ENCODE results near the gene GABBR2. TPM values are rescaled to one million over a fixed set of nuclear protein-coding genes. Genes with fewer than 3 reads are reported as not detected.
A peak's percentile ranks its signal among the peaks of the same experiment; 100 is the strongest.

Gene GABBR2
- total and polyA plus RNA-seq, 9 of the 15 experiments (the other 6 are each of a cell fraction or from before 2014, with no cell fraction given), result 0.15 to 1.9 (median 0.32) TPM

DNA sequence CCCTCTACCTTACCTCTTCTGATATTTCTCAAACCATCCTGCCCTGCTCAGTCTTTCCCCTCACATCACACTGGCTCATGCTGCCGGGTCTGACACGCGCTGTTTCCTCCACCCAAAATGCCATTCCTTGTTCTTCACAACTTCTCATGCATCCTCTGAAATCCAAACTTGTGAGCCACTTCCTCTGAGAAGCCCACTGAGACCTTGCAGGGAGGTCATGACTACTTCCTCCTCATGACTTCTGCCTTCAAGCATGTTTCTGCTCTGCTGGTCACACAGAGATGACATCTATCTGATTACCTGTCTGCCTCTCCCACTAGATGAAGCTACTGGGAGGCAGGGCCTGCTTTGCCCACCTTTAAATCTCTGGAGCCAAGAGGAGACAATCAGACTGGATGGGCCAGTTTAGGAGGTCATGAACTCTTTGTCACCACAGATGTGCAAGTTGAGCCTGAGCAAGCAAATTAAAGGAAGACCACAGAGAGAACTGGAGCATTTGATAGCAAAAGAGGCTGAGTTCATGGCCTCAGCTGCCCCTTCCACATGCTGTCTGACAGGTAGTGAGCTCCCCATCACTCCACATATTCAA lies 333.5 kb downstream of the GABBR2 start (continued):
- TF ChIP-seq, protein P1, sequence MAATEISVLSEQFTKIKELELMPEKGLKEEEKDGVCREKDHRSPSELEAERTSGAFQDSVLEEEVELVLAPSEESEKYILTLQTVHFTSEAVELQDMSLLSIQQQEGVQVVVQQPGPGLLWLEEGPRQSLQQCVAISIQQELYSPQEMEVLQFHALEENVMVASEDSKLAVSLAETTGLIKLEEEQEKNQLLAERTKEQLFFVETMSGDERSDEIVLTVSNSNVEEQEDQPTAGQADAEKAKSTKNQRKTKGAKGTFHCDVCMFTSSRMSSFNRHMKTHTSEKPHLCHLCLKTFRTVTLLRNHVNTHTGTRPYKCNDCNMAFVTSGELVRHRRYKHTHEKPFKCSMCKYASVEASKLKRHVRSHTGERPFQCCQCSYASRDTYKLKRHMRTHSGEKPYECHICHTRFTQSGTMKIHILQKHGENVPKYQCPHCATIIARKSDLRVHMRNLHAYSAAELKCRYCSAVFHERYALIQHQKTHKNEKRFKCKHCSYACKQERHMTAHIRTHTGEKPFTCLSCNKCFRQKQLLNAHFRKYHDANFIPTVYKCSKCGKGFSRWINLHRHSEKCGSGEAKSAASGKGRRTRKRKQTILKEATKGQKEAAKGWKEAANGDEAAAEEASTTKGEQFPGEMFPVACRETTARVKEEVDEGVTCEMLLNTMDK (IDR thresholded peaks at IDR 0.05; ENCODE audit: borderline replicate concordance, insufficient read depth, low read depth, low read length, poor library complexity, severe bottlenecking), result no peak
- TF ChIP-seq TEAD2 (tag; IDR thresholded peaks at IDR 0.05), result no peak
- TF ChIP-seq GTF2A2 (tag; IDR thresholded peaks at IDR 0.05), result no peak
- no peak for TF ChIP-seq POLR2B (IDR thresholded peaks at IDR 0.05; ENCODE audit: low read depth, partially characterized antibody)
- TF ChIP-seq, protein P2, sequence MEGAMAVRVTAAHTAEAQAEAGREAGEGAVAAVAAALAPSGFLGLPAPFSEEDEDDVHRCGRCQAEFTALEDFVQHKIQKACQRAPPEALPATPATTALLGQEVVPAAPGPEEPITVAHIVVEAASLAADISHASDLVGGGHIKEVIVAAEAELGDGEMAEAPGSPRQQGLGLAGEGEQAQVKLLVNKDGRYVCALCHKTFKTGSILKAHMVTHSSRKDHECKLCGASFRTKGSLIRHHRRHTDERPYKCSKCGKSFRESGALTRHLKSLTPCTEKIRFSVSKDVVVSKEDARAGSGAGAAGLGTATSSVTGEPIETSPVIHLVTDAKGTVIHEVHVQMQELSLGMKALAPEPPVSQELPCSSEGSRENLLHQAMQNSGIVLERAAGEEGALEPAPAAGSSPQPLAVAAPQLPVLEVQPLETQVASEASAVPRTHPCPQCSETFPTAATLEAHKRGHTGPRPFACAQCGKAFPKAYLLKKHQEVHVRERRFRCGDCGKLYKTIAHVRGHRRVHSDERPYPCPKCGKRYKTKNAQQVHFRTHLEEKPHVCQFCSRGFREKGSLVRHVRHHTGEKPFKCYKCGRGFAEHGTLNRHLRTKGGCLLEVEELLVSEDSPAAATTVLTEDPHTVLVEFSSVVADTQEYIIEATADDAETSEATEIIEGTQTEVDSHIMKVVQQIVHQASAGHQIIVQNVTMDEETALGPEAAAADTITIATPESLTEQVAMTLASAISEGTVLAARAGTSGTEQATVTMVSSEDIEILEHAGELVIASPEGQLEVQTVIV (CRISPR knock-in tag; IDR thresholded peaks at IDR 0.05; ENCODE audit: borderline replicate concordance), result no peak
- no peak for TF ChIP-seq ZFX (CRISPR knock-in tag; IDR thresholded peaks at IDR 0.05)
- no peak for TF ChIP-seq BCL6 (CRISPR knock-in tag; IDR thresholded peaks at IDR 0.05)
- TF ChIP-seq KAT8 (IDR thresholded peaks at IDR 0.05; ENCODE audit: low read depth), result no peak
- TF ChIP-seq CBFA2T2 (conservative IDR thresholded peaks at IDR 0.05), result peak; percentile 77
- no peak for TF ChIP-seq ZNF146 (CRISPR knock-in tag; IDR thresholded peaks at IDR 0.05; ENCODE audit: unreplicated experiment)
- TF ChIP-seq, protein P3, sequence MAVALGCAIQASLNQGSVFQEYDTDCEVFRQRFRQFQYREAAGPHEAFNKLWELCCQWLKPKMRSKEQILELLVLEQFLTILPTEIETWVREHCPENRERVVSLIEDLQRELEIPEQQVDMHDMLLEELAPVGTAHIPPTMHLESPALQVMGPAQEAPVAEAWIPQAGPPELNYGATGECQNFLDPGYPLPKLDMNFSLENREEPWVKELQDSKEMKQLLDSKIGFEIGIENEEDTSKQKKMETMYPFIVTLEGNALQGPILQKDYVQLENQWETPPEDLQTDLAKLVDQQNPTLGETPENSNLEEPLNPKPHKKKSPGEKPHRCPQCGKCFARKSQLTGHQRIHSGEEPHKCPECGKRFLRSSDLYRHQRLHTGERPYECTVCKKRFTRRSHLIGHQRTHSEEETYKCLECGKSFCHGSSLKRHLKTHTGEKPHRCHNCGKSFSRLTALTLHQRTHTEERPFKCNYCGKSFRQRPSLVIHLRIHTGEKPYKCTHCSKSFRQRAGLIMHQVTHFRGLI (CRISPR knock-in tag; IDR thresholded peaks at IDR 0.05), result no peak
- TF ChIP-seq ZNF696 (CRISPR knock-in tag; conservative IDR thresholded peaks at IDR 0.05), result no peak
- peak; percentile 64 to 69; a peak in 2 of 4 replicates for TF ChIP-seq RCOR1 (IDR thresholded peaks at IDR 0.05; ENCODE audit: borderline replicate concordance in 1 of 2, low read depth in 2 of 2, low read length in 2 of 2)
- TF ChIP-seq RNF2 (IDR thresholded peaks at IDR 0.05), result no peak
- TF ChIP-seq CREBBP (IDR thresholded peaks at IDR 0.05; ENCODE audit: low read depth, low read length), result no peak
- TF ChIP-seq CTBP1 (IDR thresholded peaks at IDR 0.05; ENCODE audit: borderline replicate concordance), result peak; percentile 62
- TF ChIP-seq, protein P4, sequence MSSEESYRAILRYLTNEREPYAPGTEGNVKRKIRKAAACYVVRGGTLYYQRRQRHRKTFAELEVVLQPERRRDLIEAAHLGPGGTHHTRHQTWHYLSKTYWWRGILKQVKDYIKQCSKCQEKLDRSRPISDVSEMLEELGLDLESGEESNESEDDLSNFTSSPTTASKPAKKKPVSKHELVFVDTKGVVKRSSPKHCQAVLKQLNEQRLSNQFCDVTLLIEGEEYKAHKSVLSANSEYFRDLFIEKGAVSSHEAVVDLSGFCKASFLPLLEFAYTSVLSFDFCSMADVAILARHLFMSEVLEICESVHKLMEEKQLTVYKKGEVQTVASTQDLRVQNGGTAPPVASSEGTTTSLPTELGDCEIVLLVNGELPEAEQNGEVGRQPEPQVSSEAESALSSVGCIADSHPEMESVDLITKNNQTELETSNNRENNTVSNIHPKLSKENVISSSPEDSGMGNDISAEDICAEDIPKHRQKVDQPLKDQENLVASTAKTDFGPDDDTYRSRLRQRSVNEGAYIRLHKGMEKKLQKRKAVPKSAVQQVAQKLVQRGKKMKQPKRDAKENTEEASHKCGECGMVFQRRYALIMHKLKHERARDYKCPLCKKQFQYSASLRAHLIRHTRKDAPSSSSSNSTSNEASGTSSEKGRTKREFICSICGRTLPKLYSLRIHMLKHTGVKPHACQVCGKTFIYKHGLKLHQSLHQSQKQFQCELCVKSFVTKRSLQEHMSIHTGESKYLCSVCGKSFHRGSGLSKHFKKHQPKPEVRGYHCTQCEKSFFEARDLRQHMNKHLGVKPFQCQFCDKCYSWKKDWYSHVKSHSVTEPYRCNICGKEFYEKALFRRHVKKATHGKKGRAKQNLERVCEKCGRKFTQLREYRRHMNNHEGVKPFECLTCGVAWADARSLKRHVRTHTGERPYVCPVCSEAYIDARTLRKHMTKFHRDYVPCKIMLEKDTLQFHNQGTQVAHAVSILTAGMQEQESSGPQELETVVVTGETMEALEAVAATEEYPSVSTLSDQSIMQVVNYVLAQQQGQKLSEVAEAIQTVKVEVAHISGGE (CRISPR knock-in tag; IDR thresholded peaks at IDR 0.05), result no peak

Data from K562 (cell line).